HG03196 (cell line): Measurements from ENCODE around the gene TESK1.
A peak's percentile ranks its signal among the peaks of the same experiment; 100 is the strongest.

ENCODE experiments used
- ATAC-seq: cut with Tn5 transposase; IDR thresholded peaks from one replicate; pipeline ENCODE4 v1.9.1; 2021; ENCODE audit not compliant: unreplicated experiment

TESK1 gene, protein sequence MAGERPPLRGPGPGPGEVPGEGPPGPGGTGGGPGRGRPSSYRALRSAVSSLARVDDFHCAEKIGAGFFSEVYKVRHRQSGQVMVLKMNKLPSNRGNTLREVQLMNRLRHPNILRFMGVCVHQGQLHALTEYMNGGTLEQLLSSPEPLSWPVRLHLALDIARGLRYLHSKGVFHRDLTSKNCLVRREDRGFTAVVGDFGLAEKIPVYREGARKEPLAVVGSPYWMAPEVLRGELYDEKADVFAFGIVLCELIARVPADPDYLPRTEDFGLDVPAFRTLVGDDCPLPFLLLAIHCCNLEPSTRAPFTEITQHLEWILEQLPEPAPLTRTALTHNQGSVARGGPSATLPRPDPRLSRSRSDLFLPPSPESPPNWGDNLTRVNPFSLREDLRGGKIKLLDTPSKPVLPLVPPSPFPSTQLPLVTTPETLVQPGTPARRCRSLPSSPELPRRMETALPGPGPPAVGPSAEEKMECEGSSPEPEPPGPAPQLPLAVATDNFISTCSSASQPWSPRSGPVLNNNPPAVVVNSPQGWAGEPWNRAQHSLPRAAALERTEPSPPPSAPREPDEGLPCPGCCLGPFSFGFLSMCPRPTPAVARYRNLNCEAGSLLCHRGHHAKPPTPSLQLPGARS

GRCh38 chr9:35604578-35605350 lies at the start of gene TESK1:
TESK1 (plus strand) TSS chr9:35605262; CDS start chr9:35605620, 358 bp downstream.
- peak; percentile 48 for ATAC-seq

- no peak for ATAC-seq
These were observed 49.2 kb upstream of the TESK1 start for GRCh38 chr9:35555881-35556280.

GRCh38 chr9:35556776-35557175 lies 48.3 kb upstream of the TESK1 start:
- no peak for ATAC-seq

DNA sequence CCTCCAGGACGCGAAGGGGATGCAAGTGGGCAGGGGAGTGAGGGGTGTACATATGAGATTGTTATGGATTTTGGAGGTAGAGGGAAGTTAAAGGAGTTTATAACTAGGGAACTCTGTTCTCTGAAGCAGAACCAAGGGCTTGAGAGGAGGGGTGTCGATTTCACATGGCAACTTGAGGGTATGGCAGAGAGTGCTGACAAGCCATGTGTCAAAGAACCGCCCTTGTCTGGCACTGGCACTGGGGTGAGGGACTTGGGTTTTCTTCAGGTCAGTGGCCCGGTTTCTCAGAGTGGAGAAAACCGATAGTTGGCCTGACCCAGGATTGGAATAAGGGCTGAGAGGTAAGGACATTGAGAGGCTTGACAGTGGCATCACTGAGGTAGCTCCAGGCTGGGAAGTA lies 47.7 kb upstream of the TESK1 start:
- no peak for ATAC-seq

- ATAC-seq: no peak
These were observed 46.9 kb upstream of the TESK1 start for GRCh38 chr9:35558185-35558584.

- ATAC-seq: no peak
These were observed 45.1 kb upstream of the TESK1 start for GRCh38 chr9:35559792-35560530.

DNA sequence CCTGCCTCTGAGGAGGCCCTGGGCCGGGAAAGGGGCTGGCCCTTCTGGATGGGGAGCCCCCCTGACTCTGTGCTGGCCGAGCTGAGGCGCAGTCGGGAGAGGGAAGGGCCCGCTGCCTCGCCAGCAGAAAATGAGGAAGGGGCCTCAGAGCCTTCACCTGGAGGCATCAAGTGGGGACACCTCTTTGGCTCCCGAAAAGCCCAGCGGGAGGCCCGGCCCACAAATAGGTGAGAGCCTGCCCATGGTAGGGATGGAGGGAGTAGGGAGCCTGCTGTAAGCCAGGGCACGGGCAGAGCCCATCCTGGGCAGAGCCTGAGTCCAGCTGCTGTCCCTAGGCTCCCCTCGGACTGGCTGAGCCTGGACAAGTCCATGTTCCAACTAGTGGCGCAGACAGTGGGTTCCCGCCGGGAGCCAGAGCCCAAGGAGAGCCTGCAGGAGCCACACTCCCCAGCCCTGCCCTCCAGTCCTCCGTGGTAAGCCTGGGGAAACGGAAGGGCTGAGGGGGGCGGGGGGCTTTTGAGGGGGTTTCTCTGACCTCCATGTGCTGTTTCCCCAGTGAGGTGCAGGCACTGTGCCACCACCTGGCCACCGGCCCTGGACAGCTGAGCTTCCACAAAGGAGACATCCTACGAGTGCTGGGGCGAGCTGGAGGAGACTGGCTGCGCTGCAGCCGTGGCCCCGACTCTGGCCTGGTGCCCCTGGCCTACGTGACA lies 44.3 kb upstream of the TESK1 start:
- ATAC-seq: no peak

DNA sequence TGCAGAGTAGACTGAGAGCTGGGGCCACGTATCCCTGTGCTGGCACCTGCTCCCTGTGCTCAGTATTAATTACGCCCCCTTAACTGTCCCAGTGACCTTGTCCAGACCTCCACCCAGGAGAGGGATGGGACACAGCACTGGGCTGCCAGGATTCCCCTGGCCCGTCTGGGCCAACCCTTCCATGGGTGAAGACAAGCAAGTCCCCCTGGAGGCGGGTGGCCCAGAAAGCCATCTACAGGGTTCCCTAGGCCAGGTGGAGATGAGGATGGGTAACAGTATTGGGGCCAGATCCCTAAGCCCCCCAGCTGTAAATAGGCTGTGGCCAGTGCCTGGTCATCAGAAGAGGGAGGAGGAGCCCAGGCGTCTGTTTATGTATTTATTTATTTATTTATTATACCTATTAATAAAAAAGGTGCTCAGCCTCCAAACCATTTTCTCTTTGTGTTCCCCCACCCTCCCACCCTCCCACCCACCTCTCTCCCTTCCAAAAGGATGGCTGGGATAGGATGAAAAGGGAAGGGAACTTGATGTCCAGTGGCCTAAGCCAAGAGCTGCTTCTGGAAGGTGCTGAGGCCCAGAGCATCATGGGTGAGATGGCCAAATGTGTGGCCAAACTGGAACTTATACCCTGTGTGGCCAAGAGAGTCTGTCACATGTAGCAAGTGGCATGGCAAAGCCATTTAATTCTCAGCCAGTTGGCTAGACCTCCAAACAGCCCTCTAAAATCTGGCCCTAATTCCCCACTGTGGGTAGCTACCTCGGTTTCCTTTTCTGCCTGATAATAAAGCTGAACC lies 43.4 kb upstream of the TESK1 start:
- no peak for ATAC-seq

DNA sequence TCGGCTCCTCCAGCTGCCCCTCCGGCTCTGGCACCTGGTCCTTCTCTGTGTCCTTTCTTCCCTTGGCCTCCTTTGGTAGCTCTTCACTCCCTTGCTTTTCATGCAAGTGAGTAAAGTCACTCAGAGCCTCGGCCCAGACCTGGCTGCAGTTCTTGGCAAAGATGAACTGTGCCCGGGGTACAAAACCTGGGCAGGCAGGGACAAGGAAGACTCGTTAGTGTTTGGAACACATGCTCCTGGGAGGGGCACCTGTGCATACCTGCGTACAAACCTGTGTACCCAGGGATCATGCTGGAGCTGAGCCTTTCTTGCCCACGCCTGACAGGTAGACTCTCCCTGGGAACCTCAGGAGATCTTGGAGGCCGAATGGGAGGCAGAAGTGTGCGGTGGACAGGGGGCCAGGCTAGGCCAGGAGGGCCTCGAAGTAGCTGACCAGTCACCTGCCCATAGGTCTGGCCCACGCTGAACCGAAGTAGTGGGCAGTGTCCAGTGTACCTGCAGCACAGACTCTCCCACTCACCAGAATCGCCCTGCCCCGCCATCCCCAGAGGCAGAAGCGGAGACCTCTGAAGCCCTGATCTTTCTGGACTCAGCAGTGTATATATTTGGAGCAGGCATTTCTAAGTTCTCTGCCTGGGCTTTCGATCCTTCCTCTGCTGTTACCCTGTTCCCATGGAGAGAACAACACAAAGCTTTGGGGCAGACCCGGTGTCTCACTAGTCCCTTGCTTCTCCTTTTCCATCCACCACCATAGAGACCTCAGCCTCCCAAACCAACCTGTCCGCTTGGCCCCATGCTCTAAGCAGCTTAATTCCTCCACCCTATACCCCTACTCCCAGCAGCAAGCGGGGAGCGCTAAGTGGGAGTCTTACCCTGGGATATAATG lies 41.9 kb upstream of the TESK1 start:
- ATAC-seq: no peak

DNA sequence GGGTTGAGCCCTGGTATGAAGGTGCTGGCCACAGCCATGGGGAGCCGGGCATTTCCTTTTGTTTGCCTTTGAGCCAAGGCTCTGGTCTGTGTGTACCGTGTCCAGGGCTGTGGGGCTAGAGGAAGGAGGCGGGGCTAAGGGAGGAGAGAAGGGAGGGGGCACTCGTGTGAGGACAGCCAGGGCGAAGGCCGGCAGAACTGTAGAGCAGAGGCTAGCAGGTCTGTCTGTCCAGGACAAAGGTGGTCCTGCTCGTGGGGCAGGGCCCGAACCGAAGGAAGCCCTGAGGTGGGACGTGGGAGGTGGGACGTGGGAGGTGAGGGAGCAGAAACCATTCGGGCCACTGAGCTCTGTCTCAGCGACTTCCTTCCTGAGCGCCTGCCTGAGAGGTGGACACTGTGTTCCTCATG lies 41.3 kb upstream of the TESK1 start:
- ATAC-seq: no peak

- ATAC-seq: no peak
These were observed 40.4 kb upstream of the TESK1 start for GRCh38 chr9:35564658-35565061.

DNA sequence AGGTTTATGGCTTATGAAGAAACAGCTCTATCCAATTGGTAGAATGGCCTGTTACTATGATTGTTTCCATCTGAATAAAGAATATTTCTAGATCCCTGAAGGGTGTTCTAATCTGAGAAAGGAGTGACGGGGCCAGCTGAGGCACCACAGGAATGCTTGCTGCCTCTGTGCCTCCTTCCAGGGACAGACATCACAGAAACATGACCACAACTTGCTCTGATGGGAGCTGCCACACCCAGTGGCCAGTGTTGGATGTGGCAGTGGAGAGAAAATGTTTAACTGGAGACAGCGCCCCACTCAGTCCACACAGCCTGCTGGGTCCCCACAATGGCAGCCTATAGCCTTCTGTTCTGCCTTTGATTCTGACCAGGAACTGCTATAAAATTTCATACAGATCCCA lies 38.6 kb upstream of the TESK1 start:
- no peak for ATAC-seq

DNA sequence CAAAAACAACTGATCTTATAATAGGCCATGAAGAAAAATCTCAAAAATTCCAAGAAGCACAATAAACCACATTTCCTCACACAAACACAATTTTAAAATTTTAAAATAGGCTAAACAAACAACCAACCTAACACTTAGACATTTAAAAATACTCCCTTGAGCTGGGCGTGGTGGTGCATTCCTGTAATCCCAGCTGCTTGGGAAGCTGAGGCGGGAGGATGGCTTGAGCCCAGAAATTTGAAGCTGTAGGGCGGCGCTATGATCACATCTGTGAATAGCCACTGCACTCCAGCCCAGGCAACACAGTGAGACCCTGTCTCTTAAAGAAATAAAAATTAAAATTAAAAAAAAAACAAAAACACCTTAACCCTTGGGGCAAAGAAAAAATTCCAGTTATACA lies 36.9 kb upstream of the TESK1 start:
- ATAC-seq: no peak

DNA sequence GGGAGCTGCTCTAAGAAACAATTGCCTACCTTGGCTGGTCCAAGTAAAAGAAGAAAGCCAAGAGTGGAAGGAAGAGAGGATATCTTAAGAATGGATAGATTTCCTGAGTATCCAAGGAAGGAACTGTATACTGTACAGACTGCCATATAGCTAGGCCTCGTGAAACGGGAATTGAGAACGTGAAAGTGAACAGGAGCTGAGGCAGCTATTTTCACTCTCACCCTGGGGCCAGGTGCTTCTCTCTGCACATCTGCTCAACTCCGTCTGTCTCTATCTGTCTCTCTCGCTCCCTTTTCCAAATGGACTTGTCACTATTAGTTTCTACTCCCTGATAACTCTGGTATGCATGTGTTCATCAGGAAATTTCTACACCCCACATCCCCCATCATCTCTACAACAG lies 35.9 kb upstream of the TESK1 start:
- no peak for ATAC-seq

DNA sequence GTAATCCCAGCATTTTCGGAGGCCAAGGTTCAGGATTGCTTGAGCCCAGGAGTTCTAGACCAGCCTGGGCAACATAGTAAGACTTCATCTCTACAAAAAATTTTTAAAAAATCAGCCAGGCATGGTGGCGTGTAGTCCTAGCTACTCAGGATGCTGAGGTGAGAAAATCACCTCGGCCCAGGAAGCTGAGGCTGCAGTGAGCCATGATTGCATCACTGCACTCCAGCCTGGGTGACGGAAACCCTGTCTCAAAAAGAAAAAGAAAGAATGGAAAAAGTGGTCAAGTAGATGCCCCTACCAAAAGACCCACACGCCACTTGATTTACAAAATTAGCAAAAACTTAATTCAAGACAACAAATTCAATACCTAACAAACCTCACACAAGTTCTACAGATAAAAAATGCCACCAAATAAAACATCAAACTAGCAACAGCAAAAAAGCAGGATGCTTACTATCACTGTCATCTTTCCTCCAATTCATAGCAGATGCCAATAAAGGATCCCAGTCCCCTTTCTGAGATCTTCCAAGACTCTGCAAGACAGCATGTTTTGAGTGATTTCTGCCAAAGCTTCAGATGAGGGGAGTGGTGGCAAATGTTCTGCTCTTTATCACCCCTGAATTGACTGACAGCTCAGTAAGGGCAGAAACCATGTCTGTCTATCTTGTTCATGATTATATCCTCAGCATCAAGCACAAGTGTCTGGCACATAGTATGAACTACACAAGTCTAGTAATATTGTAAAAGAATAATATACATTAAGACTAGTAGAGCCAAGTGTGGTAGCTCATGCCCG lies 34.2 kb upstream of the TESK1 start:
- ATAC-seq: no peak

DNA sequence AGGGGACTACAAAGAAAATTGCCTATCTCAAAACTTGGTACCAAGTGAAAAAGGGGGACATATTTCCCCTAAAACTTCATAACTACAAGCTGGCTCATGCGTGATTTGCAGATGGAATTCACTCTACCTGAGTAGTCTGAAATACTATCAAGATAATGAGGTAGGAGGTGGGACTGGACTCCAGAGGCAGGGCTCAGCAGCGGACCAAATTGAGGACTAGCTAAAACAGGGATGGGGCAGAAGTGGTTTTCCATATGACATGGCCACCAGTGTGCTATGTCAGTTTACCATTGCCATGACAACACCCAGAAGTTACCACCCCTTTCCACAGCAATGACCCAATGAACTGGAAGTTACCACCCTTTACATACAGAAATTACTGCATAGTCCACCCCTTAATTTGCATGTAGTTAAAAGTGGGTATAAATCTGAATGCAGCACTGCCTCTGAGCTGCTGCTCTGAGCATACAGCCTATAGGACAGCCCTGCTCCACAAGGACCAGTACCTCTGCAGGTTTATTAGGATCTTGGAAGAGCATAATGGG lies 30.4 kb upstream of the TESK1 start:
- no peak for ATAC-seq

DNA sequence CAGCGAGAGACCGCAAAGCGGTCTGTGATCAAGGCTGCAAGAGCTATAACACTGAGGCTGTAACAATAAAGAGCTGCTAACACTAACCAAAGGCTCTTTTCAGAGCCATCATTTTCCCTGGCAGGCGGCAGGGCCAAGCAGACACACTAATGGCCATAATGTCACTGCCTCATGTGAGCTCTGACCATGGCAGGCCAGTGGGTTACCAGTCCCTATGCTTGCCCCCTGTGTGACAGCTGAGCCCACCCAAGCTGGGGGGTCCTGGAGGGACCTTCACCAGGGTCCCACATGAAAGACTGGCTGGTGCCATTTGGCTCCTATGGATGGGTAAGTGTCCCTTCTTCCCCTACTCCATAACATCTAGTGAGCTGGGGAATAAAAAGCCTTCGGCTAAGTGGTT lies 29.6 kb upstream of the TESK1 start:
- ATAC-seq: no peak

DNA sequence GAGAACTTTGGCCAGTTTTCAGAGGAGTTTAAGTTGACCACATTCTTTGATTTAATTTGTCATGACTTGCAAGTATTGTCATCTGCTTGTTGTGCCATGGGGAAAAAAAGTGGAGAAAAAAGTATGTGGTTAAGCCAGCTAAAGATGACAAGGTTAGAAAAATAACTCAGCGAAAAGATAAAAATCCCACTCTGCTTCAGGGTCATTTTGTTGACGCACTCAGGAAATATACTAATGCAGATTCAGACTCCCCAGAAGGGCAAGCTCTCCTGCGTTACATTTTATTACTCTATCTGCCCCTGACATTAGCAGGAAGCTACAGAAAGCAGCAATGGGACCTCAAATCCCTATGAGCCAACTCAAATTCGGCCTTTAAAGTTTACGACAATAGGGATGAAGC lies 27.6 kb upstream of the TESK1 start:
- ATAC-seq: no peak
